Kidney epithelial cell (primary cell): Measurements from ENCODE around the gene FER. TPM values are rescaled to one million over a fixed set of nuclear protein-coding genes. Genes with fewer than 3 reads are reported as not detected.
"Not testable (repeated sequence)": the region's sequence is repeated elsewhere in the genome, so short reads cannot be mapped to it uniquely, and the experiment has no call there.

Experiments
- DNase-seq: peaks from one replicate; pipeline ENCODE4 v3.0.0-alpha.2; 2010; ENCODE audit warnings: low read depth
- H3K27me3 ChIP-seq: 2 replicates; pipeline ENCODE4 v1.6.0; 2011; ENCODE audit warnings: low read length; ENCODE audit not compliant: control insufficient read depth, insufficient read depth
- H3K36me3 ChIP-seq: 2 replicates; pipeline ENCODE4 v1.5.1; 2011; ENCODE audit warnings: low read length; ENCODE audit not compliant: control insufficient read depth, insufficient read depth
- H3K4me3 ChIP-seq: 2 replicates; pipeline ENCODE4 v1.5.1; 2011; ENCODE audit warnings: low read depth, mild to moderate bottlenecking, control low read depth, low read length
- total RNA-seq: library from RNA; depleted of rRNA; stranded (reverse); fragments of >200 nt; gene quantifications from 2 replicates; pipeline ENCODE4 v1.2.3, GENCODE V29; 2015
- TF ChIP-seq, protein P1 (sequence below): IDR thresholded peaks from 2 replicates; pipeline ENCODE4 v1.5.1; 2011; ENCODE audit warnings: mild to moderate bottlenecking, moderate library complexity, low read length, control low read depth, inconsistent platforms; ENCODE audit not compliant: insufficient read depth, poor library complexity, severe bottlenecking

The FER gene
- total RNA-seq, 1 donor from 2014 or later = 15.1 TPM

DNA sequence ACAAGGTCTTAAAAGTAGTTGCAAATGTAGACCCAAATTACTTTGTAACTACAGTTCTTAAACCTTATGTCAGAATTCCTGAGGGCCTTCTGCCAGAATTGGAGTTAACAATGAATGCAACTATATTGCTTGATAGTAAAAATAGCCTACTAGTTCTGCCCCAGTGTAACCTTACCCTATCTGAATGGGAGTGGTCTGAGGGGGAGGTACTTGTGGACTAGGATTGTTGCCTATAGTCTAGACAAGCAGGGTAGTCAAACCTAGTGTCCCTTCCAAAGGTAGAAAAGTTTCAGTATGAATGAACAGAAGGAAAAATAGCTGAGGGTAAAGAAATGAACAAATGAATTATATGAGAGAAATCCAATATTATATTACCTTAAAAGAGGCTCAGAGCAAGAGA is 419.9 kb downstream of the FER start:
- Histone ChIP-seq H3K4me3 (no peak overlapping the region), H3K36me3 (no peaks in the 10 kb centered on the region), H3K27me3 (no peaks in the 10 kb centered on the region)
- DNase-seq = no peak
- TF ChIP-seq, protein P1, sequence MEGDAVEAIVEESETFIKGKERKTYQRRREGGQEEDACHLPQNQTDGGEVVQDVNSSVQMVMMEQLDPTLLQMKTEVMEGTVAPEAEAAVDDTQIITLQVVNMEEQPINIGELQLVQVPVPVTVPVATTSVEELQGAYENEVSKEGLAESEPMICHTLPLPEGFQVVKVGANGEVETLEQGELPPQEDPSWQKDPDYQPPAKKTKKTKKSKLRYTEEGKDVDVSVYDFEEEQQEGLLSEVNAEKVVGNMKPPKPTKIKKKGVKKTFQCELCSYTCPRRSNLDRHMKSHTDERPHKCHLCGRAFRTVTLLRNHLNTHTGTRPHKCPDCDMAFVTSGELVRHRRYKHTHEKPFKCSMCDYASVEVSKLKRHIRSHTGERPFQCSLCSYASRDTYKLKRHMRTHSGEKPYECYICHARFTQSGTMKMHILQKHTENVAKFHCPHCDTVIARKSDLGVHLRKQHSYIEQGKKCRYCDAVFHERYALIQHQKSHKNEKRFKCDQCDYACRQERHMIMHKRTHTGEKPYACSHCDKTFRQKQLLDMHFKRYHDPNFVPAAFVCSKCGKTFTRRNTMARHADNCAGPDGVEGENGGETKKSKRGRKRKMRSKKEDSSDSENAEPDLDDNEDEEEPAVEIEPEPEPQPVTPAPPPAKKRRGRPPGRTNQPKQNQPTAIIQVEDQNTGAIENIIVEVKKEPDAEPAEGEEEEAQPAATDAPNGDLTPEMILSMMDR = no peak

DNA sequence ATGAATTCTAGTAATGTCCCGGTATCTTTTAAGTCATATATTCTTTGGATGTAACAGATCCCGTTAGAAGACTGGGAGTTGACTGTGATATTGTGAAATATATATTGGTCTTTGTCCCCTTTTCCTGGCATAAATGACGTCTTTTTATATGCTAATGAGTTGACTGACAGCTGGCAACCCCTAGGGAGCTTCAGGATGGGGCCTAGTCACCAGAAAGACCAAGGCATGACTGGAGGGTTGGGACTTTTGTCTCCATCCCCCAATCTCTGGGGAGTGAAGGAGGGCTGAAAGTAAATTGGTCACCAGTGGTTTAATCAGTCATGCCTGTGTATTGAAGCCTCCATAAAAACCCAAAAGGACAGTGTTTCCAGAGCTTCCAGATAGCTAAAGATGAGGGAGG is 420.5 kb downstream of the FER start:
- Histone ChIP-seq H3K27me3 (no peaks in the 10 kb centered on the region), H3K36me3 (no peaks in the 10 kb centered on the region), H3K4me3 (no peak overlapping the region)
- TF ChIP-seq, protein P1 = no peak
- no peak for DNase-seq

DNA sequence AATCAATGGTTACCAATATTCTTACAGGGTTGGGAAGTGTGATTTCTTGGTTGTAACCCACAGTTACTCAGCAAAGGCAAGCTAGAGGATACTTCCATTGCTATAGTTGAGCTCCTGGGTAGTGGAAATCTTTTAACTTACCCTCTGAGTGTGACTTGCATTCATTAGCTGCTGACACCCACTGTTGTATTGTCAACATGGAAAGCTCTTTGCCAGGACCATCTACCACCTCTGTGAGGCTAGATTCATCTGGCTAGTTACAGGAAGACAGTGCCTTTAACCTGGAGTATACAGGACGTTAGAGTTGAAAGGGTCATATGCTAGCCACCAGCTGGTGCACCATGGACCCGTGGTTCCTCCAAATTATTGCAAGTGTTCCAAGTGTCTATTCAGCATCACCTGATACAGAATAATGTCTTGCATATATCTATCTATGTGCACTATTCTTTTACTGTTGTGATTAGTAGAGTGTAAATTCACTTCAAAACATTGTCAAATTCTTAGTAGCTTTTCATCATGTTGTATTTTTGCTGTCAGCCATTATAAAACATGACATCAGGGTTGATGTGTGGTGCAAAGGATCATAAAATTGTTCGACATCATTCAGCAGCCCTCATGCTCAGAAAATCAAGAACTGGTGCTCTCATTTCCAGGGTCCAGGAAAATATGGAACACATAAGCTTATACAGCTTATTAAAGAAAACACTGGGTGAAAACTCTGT is 423.1 kb downstream of the FER start:
- no peaks in the 10 kb centered on the region for H3K36me3 ChIP-seq
- no peak overlapping the region for H3K4me3 ChIP-seq
- H3K27me3 ChIP-seq = no peaks in the 10 kb centered on the region
- TF ChIP-seq, protein P1 = no peak
- DNase-seq = no peak

DNA sequence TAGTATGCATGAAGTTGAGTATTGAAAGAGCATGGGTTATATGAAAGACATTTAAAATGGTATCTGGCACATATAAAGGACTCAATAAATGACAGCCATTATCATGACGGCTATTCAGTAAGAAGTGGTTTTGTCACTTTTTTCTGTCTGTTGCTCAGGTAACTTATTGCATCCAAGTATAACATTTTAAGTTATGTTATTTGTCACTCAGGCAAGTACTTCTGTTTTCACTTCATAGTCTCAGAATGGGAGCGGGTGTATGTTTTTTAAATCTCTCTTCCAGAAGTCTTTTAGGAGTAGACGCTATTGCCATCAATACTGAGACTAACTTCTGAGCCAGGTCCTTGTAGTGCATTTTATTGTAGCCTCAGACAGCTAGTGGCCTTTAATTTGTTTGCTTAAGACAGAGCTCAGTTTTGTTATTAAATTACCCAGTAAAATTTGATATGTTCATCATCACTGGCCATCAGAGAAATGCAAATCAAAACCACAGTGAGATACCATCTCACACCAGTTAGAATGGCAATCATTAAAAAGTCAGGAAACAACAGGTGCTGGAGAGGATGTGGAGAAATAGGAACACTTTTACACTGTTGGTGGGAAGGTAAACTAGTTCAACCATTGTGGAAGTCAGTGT is 423.9 kb downstream of the FER start:
- DNase-seq, H3K36me3 ChIP-seq, H3K4me3 ChIP-seq, H3K27me3 ChIP-seq: not testable (repeated sequence)

DNA sequence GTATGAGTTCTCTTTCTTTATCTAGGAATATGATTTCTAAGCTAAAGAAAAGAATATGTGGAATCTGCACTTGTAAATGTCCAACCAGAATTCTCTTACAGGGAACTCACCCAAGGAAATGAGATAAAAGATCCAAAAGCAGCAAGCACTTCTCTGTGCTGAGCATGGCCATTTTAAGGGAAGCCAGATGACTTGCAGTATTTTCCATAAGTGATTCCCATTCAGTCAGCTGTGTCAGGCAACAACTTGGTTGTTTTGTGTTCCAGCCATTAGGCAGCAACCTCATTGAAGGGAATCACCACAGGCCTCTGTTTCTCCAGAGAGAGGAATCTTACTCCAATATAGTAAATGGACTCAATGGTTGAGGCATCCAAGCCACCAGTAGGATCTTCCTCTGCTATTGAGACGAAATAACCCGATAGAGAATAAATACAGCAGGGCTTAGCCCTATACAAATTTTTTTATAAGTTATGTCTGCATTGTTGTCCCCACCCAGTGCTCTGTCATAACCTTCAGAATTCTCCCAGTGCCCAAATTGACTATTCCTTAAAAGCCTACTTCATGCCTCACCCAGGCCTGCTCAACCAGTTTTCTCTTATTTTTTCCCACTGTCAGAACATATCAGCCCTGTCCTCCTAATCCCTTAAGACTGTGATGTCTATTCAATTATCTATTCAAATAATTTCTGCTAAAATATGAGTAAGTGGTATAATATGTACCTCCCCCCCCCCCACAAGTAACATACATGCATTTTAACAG is 425.5 kb downstream of the FER start:
- Histone ChIP-seq H3K4me3 (no peak overlapping the region), H3K36me3 (no peaks in the 10 kb centered on the region), H3K27me3 (no peaks in the 10 kb centered on the region)
- no peak for DNase-seq
- TF ChIP-seq, protein P1 = no peak

DNA sequence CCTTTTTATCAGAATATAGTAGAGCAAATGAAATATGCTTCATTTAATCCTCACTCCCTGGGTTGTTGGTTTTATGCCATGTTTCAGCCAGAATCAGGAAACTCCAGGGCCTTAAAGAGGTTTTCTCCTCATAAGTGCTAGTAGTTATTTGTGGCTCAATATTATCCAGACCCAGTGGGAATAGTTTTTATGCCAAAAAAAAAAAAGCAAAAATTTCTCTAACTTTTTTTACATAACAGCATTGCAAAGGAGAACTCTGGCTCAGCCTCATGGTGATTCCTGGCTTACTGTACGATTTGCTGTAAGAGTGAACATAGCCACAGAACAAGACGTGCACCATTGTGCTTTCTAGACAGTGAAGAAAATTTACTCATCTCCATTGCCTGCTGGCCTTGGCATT is 429.5 kb downstream of the FER start:
- H3K36me3 ChIP-seq = no peaks in the 10 kb centered on the region
- H3K27me3 ChIP-seq = no peaks in the 10 kb centered on the region
- TF ChIP-seq, protein P1 = no peak
- no peak for DNase-seq
- H3K4me3 ChIP-seq = no peak overlapping the region
